ENCODE measurements around the gene SPATS2.
"Not testable (repeated sequence)": the region's sequence is repeated elsewhere in the genome, so short reads cannot be mapped to it uniquely, and the experiment has no call there.

Gene SPATS2

DNA sequence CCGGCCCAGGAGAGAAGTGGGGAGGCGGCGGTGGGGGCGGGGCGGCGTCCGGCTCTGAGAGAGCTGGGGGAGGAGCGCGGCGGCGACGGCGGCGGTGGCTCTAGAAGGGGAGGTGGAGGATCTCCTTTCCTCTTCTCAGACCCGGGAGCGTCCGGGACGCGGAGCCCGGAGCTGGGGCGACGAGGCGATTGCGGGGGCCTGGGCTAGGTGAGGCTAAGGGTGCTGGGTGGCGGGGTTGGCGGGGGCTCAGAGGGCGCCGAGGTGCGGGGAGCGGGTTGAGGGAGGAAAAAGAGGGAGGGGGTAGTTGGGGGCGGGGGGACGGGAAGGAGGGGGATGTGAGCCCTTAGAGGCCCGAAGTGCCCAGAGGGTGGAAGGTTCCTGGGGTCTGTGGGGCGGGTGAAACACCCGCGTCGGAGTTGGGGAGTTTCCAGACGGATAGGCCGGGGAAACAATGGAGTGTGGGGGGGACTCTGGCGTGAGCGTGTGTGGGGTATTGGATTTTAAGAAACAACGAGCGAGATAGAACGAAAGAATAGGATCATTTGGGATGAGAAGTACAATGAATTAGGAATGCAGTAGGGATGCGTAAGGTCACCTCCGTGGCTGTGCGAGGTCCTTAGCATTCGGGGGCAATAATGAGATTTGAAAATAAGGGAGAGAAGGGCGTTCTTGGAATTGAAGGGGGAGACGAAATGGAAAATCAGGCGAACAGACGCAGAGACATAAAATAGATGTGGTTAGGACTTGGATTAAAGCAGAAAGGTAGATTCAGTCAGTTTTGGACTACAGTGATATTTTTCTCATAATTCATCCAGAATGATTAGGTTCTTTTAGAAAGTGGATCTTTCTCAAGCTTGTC lies at the start of gene SPATS2:
SPATS2 (plus strand) TSS at position 82 of the 859 bp plus-strand sequence. CDS start 93,551 bp downstream, outside the sequence.
- DNase-seq, result no peak

DNA sequence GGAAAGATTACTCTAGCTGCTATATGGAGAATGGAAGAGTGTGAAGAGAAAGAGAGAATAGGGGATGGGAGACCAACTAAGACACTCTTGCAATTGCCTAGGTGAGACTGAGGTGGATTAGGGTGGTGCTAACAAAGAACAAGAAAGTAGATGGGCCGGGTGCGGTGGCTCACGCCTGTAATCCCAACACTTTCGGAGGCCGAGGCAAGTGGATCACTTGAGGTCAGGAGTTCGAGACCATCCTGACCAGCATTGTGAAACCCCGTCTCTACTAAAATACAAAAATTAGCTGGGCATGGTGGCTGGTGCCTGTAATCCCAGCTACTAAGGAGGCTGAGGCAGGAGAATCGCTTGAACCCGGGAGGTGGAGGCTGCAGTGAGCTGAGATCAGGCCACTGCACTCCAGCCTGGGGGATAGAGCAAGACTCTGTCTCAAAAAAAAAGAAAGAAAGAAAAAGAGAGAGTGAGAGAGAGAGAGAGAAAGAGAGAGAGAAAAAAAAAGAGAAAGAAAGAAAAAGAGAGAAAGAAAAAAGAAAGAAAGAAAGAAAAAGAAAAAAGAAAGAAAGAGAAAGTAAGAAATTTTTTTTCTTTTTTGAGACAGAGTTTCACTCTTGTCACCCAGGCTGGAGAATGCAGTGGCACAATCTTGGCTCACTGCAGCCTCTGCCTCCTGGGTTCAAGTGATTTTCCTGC lies 46.7 kb upstream of the SPATS2 start:
- not testable (repeated sequence) for DNase-seq

DNA sequence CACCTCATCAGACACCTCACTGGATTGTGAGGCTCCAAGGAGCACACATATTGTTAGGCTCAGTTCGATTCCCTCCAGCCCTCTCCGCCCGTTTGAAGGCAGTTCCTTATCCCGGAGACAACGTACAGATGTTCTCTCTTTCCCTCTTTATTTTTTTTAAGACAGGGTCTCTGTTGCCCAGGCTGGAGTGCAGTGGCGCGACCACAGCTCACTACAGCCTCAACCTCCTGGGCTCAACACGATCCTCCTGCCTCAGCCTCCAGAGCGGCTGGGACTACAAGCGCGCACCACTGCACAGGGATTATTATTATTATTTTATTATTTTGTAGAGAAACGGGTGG lies 44.9 kb upstream of the SPATS2 start:
- no peak for DNase-seq

DNA sequence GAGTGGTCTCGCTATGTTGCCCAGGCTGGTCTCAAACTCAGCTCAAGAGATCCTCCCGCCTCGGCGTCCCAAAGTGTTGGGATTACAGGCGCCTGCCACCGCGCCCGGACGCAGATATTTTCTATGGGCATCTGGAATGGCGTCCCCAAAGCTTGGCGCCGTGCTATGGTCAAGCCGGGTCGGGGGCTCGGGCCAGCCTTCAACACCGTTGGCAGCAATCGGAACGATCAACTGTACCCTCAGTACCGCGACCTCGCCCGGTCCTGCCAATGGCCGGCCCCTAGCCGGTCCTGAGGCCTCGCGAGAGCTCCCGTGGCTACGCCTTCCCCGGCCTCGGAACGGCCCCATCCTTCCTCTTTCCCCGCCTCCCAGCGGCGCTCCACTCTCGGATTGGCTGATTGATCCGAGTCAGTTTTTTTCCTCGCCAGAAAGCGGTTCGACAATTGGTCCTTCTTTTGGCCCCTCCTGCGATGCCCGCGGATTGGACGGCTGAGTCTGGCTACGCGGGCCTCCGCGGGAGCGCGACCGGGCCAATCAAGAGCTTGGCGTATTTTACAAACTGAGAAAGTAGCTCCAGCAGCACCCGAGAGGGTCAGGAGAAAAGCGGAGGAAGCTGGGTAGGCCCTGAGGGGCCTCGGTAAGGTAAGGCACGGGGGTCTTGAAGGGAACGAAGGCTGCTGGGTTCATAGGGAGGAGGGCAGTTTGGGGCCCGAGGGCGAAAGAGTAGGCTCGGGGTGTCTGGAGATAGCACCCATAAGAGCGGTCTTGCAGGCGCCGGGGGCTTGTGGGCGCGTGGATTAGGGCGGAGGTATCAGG lies 44.3 kb upstream of the SPATS2 start, which contains the start of gene TROAP:
TROAP (plus strand) TSS at position 548 of the 816 bp plus-strand sequence. CDS start 354 bp downstream, outside the sequence.
- peak; percentile 99 for DNase-seq

DNA sequence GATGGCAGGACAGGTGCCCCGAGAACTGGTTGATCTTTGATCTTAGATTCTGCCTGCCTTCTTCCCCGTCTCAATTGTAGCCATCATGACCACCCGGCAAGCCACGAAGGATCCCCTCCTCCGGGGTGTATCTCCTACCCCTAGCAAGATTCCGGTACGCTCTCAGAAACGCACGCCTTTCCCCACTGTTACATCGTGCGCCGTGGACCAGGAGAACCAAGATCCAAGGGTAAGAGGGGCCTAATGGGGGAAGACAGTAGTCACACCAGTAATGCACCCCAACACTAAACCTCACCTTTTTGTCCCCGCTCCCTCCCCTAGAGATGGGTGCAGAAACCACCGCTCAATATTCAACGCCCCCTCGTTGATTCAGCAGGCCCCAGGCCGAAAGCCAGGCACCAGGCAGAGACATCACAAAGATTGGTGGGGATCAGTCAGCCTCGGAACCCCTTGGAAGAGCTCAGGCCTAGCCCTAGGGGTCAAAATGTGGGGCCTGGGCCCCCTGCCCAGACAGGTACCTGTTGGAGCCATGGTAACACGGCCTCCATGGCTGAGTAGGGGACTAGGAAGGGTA lies 43.7 kb upstream of the SPATS2 start:
- DNase-seq, result no peak

DNA sequence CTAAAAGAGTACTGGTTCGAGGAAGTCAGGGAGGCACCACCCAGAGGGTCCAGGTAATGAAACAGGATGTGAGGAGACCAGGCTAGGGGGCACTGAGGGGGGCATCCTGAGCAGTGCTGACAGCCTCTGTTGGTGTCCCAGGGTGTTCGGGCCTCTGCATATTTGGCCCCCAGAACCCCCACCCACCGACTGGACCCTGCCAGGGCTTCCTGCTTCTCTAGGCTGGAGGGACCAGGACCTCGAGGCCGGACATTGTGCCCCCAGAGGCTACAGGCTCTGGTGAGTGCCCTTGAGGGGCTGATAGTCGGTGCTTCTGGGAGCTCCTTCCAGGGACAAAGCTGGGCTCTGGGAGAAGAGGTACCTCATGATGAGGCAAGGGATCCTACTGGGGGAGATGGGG lies 41.7 kb upstream of the SPATS2 start:
- DNase-seq, result no peak

DNA sequence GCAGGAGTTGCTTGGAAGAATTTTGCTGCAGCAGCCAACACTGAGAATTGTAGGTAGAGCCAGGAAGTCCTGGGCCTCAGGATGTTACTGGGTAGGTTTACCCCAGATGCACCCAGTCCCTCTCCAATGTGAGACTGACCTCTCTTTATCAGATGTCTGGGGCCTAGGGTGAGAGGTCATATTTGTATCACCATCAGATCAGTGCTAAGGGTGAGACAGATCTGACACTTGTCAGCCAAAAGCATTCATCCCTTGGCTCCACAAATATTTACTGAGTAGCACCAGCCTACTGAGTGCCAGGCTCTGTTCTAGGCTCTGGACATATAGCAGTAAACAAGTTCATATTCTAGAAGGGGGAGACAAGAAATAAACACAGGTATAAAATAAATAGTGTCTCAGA lies 39.9 kb upstream of the SPATS2 start:
- no peak for DNase-seq

DNA sequence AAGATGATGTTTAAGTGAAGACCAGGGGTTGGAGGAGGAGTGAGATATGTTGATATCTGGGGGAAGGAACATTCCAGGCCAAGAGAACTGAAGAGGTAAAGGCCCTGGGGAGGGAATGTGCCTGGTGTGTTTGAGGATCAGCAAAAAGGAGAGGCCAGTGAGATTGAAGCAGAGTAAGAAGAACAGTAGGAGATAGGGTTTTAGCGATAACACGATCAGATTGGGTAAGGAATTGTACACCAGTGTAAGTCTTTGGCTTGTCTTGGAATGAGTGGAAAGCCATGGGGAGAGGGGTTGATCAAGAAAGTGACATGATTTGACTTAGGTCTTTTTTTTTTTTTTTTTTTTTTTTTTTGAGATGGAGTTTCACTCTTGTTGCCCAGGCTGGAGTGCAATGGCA lies 39.4 kb upstream of the SPATS2 start:
- DNase-seq, result no peak

DNA sequence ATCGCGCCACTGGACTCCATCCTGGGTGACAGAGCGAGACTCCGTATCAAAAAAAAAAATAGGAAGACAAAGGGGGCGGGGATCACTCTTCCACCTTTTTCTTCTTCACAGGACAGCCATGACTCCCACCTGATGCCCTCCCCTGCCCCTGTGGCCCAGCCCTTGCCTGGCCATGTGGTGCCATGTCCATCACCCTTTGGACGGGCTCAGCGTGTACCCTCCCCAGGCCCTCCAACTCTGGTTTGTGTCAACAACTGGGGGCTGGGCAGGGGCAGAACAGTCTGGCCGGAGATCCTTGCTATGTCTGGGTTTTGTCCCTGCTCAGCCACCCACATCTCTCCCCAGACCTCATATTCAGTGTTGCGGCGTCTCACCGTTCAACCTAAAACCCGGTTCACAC lies 38.4 kb upstream of the SPATS2 start:
- DNase-seq, result no peak

DNA sequence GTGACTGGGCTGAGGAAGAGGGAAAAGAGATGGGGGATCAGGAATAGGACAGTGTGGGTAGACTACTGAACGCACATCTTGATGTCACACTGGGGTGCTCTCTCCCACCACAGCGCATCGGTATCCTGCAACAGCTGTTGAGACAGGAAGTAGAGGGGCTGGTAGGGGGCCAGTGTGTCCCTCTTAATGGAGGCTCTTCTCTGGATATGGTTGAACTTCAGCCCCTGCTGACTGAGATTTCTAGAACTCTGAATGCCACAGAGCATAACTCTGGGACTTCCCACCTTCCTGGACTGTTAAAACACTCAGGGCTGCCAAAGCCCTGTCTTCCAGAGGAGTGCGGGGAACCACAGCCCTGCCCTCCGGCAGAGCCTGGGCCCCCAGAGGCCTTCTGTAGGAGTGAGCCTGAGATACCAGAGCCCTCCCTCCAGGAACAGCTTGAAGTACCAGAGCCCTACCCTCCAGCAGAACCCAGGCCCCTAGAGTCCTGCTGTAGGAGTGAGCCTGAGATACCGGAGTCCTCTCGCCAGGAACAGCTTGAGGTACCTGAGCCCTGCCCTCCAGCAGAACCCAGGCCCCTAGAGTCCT lies 37.1 kb upstream of the SPATS2 start:
- no peak for DNase-seq

DNA sequence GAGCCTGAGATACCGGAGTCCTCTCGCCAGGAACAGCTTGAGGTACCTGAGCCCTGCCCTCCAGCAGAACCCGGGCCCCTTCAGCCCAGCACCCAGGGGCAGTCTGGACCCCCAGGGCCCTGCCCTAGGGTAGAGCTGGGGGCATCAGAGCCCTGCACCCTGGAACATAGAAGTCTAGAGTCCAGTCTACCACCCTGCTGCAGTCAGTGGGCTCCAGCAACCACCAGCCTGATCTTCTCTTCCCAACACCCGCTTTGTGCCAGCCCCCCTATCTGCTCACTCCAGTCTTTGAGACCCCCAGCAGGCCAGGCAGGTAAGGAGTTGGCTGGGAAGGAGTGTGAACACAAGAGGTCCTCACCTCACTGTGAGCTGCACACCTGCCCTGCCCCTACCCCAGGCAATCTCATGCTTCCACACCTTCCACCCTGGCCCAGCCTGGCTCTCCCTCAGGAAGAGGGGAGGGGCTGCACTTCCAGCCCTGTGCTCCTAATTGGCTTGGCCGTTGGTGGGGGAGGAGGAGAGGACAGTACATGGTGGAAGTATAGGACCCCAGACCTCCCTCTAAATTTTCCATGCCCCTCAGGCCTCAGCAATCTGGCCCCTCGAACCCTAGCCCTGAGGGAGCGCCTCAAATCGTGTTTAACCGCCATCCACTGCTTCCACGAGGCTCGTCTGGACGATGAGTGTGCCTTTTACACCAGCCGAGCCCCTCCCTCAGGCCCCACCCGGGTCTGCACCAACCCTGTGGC lies 36.5 kb upstream of the SPATS2 start:
- DNase-seq, result no peak

DNA sequence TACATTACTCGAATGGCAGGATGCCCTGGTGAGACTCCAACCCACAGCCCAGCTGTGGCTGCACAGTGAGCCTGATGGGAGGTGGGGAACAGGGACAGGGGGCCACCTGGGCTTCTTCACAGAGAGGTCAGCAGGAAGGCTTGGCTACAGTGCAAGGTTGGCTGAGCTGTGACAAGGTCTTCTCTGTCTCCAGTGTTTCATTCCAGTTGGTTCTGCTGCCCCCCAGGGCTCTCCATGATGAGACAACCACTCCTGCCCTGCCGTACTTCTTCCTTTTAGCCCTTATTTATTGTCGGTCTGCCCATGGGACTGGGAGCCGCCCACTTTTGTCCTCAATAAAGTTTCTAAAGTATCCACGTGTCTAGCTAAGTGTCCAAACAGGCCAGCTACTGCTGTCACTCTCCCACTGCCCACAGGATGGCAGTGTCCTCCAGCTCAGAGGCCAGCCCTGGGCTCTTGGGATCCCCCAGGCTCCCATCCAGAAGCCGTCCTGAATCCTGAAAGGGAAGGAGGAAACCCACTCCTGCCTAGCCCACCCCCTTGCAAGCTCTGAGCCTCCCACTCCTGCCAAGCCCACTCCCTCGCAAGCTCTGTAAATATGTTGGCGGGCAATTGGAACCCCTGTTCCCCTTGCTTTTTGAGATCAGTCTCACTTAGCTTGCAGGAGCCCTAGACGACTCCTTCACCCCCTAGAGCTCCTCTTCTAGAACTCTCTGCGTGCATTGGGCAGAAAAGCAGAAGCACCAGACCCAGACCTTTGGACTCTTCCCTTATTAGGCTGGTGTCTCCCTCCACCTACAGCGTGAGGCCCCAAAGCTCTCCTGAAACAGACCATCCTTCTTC lies 35.7 kb upstream of the SPATS2 start:
- DNase-seq, result no peak

DNA sequence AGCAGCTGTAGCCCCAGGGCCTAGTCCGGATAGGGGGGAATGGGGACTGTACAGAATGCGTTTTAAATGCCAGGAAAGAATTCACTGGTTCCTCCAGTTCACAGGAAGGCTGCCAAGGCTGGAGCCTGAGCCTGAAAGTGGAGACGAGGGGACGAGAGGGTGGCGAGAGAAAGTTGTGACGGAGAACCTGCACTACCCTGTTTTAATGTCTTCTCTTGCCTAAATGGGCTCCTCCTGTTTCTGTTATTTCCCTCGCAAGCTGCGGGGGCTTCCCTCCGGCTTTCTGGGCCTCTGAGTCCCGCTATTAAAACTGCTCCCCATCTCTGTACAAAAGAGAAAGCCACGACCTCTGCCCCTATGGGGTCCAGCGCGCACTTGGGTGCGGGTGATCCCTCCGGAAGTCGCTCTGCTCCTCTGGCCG lies 34.8 kb upstream of the SPATS2 start:
- DNase-seq, result no peak

DNA sequence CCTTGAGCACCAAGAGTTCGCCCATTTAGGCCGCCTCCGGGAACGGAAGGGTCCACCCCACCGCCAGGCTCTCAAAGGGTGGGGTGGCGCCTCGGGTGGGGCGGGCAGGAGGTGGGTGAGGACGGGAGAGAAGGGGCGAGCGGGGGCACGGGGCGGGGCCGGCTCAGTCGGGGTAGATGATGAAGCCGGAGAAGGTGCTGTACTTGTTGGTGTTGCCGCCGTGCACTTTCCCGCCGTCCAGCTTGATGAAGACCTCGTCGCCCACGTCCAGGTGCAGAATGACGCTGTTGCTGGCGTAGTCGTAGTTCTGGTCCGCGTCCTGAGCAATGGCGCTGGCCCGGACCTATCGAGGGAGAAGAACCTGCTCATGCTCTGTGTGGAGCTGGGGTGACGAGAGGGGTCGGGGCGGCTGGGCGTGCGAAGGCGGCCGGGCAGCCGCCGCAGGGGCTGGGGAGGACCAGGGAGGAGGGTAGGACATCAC lies 34.3 kb upstream of the SPATS2 start:
- DNase-seq, result no peak

DNA sequence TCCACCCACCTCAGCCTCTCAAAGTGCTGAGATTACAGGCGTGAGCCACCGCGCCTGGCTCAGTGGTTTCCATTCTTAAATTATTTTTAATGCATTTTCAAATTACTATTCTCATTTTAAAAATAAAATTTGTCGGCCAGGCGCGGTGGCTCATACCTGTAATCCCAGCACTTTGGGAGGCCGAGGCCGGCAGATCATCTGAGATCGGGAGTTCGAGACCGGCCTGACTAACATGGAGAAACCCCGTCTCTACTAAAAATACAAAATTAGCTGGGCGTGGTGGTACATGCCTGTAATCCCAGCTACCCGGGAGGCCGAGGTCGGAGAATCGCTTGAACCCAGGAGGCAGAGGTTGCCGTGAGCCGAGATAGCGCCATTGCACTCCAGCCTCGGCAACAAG lies 33.5 kb upstream of the SPATS2 start:
- not testable (repeated sequence) for DNase-seq

DNA sequence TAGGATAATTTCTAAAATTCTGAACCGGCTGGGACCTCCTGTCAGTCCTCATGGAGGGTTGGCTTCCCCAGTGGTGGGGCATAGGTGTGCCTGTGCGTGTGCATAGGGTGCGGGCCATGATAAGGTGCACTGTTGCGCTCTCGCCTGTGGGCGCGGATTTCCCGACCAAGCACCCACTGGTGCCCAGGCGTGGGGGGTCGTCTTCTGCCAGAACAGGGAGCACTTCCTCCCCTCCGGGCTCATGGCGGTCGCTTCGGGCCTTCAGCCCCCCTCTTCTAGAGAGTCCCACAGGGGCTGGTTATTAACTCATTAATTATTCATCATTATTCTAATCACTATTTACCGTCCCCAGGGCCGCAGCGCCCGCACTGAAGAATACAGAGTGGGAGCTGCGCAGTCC lies 33.0 kb upstream of the SPATS2 start:
- DNase-seq, result no peak

DNA sequence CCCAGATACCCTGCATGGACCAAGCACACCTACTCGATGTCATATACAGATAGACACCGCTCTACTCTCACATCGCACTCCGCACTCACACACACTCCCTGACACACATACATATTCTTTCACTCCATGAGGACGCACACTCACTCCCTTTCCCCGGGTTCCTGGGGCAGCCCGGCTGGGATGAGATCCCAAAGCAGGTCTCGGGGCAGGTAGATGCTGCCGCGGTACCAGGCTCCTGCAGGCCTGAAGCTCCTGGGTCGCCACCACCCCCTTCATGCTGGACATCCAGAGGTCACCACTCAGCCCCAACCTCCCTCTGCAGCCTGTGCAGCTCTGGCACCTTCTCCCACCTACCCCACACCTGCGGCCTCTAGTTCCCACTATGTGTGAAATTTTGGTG lies 32.6 kb upstream of the SPATS2 start:
- no peak for DNase-seq

DNA sequence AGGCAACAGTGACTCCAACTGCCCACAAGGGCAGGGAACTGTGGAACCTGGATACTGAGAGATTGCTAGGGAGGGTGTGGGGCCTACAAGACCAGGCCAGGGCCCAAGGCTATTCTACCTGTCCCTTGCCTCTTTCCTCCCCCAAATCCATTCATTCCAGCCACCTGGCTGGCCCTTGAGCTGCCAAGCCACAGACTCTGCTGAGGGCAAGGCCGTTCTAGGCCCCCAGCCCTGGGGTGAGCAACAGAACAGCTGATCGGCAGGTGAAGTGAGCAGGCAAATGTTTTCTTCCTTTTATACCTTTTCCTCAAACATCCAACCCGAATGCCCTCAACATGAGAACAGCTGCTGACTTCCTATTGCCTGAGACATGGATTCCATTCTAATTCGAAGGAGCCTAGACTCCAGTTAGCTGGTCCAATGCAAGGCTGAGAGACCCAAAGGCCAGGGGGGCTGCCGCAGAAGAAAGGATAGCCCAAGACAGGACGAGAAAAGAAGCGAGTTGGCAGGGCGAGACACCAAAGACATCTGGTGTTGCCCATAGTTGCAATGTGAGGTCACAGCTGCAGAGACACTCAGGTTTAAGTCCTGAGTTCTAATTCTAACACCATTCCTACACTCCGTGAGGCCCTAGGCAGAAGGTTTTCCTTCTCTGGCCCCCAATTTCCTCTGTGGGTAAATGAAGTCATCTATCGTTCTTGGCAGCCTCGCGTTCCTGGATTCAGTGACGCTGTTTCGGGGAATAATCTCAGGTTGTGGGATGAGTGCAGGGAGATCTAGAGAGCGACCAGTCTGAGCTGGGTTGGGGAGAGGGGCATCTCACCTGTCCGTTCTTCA lies 31.9 kb upstream of the SPATS2 start:
- DNase-seq, result no peak

DNA sequence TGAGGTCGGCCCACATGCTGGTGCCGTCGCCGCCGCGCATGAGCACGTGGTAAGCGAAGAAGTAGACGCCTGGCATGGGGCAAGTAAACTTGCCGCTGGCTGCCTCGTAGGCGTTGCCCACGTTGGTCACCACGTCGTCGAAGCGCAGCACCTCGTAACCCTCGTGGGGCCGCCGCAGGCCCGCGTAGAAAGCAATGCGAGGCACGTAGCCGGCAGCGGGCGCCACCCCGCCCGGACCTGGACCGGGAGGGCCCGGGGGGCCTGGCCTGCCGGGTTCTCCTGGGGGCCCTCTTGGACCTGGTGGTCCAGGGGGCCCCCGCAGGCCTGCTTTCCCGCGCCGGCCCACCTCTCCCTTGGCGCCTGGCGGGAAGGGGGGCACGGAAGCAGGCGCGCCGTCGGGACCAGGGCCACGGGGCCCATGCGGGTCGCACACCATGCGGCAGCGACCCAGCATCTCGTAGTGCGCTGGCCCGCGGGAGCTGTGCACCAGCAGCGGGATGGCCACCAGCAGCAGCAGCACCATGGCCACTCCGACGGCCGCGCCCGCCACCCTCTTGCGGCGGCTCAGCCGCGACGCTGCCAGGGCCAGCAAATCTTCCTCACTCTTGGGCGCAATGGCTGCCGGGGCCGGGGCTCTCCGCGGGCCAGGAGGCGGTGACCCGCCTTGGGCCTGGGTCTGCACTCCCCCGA lies 31.2 kb upstream of the SPATS2 start:
- no peak for DNase-seq
